NCI-H2171 (cell line): ENCODE results near the gene GCH1.
"Not testable (repeated sequence)": the region's sequence is repeated elsewhere in the genome, so short reads cannot be mapped to it uniquely, and the experiment has no call there.

ENCODE experiments used
- DNase-seq: peaks from one replicate; lab custom pipeline; 2025; lab: John Stamatoyannopoulos, UW

The GCH1 gene

DNA sequence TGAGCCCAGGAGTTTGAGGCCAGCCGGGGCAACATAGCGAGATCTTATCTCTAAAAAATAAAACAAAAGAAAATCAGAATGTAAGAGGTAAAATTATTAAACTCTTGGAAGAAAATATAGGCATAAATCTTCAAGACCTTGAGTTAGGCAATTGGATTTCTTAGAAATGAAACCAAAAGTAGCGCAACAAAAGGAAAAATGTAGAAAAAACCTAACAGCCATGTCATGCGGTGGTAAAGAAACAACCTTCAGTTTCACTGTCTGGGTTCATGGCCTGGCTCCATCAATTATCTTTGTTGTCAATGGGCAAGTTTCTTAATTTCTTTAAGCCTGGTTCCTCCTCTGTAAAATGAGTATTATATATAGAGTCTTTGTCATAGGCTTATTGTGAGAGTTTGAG is 5.6 kb upstream of the GCH1 start:
- DNase-seq = no peak

DNA sequence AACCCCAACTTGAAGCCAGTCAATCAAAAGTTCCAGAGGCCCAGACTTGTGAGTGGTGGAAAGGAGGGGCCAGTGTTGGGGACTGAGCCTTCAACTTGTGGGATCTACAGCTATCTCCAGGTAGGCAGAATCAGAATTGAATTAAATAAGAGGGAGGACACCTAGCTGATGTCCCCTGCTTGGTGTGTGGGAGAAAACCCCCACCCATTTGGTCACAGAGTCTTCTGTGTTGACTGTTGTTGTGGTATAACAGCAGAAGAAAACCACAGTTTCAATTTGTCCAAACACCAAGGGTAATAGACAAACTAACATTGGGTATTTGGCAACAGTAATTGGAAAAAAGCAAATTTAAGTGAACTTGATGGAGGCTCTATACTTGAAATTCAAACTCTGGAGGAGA is 3.4 kb upstream of the GCH1 start:
- DNase-seq = no peak

DNA sequence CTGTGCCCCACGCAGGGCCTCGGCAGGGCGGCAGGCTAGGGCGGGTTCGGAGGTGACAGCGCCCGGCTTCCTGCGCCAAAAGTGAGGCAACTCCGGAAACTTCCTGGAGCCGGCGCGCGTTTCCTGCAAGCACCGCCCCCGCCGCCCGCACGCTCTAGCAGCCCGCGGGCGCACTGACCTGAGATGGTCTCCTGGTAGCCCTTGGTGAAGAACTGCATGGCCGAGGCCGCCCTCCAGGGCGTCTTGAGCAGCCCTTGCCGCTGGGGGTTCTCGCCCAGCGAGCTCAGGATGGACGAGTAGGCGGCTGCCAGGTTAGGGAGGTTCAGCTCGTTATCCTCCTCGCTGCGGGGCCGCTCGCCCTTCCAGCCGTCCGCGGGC is 494 bp downstream of the GCH1 start:
- peak; percentile 55 for DNase-seq

- DNase-seq = peak; percentile 46
Observed at GRCh38 chr14:54901380-54902142, 1.1 kb downstream of the GCH1 start.

DNA sequence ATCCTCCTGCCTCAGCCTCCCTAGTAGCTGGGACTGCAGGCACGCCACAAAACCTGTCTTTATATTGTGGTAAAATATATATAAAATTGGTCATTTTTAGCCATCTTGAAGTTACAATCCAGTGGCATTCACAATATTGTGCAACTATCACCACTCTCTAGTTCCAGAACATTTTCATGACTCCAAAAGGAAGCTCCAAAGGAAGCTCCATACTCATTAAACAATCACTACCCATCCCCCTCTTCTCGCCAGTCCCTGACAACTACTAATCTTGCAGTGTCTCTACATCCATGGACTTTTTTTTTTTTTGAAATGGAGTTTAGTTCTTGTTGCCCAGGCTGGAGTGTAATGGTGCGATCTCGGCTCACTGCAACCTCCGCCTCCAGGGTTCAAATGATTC is 3.1 kb downstream of the GCH1 start:
- DNase-seq = no peak

GRCh38 chr14:54897809-54898555 is 4.6 kb downstream of the GCH1 start:
- not testable (repeated sequence) for DNase-seq

- no peak for DNase-seq
Observed at GRCh38 chr14:54895683-54896082, 6.9 kb downstream of the GCH1 start.

DNA sequence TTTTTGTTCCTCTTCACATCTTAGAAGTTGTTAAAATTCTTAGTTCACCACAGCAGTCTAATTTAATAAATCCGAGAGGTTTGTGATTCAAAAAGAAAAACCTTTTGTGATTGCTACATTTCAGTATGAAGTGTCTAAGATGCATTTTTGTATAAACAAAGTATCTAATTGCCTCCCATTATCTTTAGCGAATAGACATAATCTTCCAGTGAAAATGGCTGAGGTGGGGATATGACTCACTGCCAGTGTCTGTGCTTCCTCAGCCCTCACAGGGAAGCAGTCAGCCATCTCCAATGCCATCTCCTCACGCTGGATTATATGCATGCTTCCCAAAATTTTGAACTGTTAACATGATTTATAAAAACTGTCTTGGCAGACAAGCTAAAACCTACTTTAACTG is 7.6 kb downstream of the GCH1 start:
- no peak for DNase-seq

DNA sequence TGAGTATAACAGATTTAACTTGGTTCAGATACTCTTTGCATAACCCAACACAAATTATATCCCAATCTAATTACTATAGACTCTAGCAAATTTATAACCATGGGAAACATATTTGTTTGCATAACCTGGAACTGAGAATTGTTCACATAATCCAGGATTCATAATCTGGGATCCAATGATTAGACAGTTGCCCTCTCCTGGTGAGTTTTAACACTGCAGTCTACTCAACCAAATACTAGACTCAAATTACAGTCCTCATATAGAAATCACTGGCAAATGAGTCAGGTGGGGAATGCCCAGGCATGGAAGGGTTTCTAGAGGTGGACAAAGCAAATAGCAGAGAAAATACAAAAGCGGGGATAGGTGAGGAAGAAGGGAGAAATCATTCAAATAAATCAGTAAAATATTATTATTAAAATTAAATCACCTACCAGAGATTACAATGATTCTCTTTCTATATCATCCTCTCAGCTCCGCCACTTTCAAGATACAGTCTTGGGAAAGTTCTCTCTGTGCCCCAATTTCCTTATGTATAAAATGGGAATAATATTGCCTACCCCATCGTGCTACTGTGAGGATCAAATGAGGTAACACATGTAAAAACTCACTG is 9.4 kb downstream of the GCH1 start:
- DNase-seq = peak; percentile 11

DNA sequence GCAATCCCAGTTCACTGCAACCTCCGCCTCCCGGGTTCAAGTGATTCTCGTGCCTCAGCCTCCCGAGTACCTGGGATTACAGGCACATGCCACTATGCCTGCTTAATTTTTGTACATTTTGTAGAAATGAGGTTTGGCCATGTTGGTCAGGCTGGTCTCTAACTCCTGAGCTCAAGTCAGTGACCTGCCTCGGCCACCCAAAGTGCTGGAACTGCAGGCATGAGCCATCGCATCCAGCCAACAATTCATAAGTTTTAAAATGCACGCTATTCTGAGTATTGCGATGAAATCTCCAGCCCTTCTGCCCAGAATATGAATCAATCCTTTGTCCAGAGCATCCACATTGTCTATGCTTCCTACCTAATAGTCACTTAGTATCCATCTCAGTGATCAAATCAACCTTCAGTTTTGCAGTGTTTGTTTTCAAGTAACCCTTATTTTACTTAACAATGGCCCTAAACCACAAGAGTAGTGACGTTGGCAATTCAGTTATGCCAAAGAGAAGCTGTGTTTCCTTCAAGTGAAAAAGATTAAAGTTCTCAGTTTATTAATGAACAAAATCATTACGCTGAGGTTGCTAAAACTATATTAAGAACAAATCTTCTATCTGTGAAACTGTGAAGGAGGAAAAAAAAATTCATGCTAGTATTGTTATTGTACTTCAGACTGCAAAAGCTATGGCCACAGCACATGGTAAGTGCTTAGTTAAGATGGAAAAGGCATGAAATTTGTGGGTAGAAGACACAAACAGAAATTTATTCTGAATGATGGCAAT is 11.0 kb downstream of the GCH1 start:
- DNase-seq = no peak

DNA sequence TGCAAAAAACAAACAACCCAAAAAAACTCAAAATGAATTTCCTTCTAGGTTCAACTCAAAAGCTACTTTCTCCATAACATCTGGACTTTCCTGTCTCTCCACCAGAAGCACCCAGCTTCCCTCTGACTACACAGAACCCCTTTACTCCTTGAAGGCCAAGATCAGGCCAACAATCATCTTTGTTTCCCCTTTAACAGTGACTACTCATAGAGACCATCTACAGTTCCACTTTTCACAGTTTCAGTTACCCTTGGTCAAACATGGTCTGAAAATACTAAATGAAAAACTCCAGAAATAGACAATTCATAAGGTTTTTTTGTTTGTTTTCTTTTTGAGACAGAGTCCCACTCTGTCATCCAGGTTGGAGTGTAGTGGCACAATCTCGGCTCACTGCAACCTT is 11.8 kb downstream of the GCH1 start:
- no peak for DNase-seq

DNA sequence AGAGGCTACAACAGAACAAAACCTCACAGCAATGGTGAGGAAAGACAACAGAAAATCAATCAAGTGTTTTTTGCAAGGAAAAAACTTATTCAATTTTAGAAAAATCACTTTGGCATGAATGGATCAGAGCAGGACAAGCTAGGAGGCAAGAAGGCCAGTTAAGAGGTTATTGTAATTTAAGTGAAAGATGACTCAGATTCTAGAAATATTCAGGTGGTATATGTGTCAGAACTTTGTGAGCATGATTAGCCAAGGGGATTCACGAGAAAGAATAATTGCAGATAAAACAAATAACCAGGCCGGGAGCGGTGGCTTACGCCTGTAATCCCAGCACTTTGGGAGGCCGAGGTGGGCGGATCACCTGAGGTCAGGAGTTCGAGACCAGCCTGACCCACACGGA is 12.7 kb downstream of the GCH1 start:
- DNase-seq = no peak

DNA sequence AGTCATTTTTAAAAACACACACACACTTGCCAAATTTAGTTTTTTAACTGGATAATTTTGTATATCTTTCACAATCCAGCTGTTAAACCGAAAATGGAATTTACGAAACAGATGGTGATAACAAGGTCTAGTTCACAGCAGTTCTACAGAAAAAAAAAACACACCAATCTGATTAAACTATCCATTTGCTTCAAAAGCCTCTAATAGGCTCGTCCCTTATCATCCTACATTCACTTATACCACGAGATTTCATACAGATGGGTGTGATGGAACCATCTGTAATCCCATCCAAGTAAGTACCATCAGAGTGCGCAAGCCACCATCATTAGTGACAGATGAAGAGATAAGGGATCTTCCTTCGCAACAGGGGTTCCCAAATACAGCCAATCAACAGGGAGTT is 20.1 kb downstream of the GCH1 start:
- DNase-seq = peak; percentile 31

- DNase-seq = no peak
Observed at GRCh38 chr14:54881761-54882401, 20.7 kb downstream of the GCH1 start.

- DNase-seq = peak; percentile 16
Observed at GRCh38 chr14:54881235-54881760, 21.3 kb downstream of the GCH1 start.

GRCh38 chr14:54877703-54878021 is 25.0 kb downstream of the GCH1 start:
- DNase-seq = no peak

DNA sequence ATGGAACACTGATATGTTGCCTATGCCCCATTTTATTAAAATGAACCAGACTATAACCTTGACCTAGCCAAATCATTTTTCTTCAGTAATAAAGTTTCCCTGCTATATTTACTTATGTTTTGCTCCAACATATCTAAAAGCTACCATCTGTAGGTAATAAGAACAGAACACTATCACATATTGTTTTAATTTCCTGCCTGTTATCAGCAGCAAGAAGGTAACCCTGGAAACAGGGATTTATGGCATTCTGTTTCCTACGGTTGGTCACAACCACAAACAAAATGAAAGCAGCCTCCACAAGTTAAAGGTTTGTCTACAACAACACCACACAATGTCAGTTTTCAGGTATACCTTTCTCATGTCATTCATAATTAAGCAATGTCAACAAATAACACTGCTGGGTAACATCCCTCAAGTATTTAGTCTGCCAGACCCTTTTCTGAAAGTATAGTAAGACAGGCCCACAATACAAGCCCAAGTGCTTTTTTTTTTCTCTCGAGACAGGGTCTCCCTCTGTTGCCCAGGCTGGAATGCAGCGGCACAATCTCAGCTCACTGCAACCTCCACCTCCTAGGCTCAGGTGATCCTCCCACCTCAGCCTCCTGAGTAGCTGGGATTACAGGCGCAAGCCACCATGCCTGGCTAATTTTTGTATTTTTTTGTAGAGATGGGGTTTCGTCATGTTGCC is 25.5 kb downstream of the GCH1 start:
- no peak for DNase-seq

DNA sequence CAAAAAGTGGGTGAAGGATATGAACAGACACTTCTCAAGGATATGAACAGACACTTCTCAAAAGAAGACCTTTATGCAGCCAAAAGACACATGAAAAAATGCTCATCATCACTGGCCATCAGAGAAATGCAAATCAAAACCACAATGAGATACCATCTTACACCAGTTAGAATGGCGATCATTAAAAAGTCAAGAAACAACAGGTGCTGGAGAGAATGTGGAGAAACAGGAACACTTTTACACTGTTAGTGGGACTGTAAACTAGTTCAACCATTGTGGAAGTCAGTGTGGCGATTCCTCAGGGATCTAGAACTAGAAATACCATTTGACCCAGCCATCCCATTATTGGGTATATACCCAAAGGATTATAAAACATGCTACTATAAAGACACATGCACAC is 27.0 kb downstream of the GCH1 start:
- DNase-seq = not testable (repeated sequence)

- DNase-seq = peak; percentile 40
Observed at GRCh38 chr14:54870154-54871090, 32.2 kb downstream of the GCH1 start.

DNA sequence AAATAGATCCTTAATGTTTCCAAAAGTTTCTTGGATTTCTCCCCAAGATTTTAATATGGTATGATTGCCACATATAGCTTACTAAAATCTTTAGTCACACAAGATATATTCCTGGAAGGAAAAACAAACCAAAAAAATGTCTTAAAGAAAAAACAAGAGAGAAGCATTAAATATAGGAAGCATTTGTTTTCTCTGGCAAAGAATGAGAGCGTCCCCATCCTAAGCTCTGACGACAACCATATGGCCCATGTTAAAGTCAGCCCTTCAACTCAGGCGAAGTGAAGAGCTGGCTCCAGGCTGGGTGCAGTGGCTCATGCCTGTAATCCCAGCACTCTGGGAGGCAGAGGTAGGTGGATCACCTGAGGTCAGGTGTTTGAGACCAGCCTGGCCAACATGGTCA is 35.6 kb downstream of the GCH1 start:
- no peak for DNase-seq
